PC-3 (cell line): ENCODE data around the gene PATL1. TPM values are rescaled to one million over a fixed set of nuclear protein-coding genes. Genes with fewer than 3 reads are reported as not detected.

Source experiments
- ATAC-seq: fragments of 200-7000 bp; cut with Tn5 transposase; 2 replicates; pipeline ENCODE4 v1.9.1; 2020; ENCODE audit warnings: mild to moderate bottlenecking, moderate library complexity
- BruUV-seq: library from RNA; stranded (reverse); fragments of 400-500 nt; replicated peaks from 2 replicates; lab custom pipeline; 2021; lab: Mats Ljungman, UMichigan
- CTCF ChIA-PET: fragments of 300-600 bp; sonication (Branson Sonifier 250); formaldehyde crosslinking; loops from one replicate; lab custom pipeline; 2022; ENCODE audit warnings: antibody characterized with exemption; lab: Charles Lee
- POLR2A ChIA-PET: fragments of 300-600 bp; sonication (Branson Sonifier 250); formaldehyde crosslinking; loops from one replicate; lab custom pipeline; 2022; ENCODE audit warnings: antibody characterized with exemption; ENCODE audit not compliant: unreplicated experiment; lab: Charles Lee
- DNase-seq: peaks from one replicate; pipeline ENCODE4 v3.0.0-alpha.2; 2015
- H2AFZ ChIP-seq: fragments of 300-600 bp; sonication (generic); 2 replicates; pipeline ENCODE4 v1.6.0; 2016; ENCODE audit warnings: antibody characterized with exemption, low read length
- H3F3A ChIP-seq: fragments of 300-600 bp; sonication (generic); one replicate; pipeline ENCODE4 v1.6.0; 2017; ENCODE audit warnings: antibody characterized with exemption, low read length, control low read depth, mild to moderate bottlenecking; ENCODE audit not compliant: unreplicated experiment
- H3K27ac ChIP-seq: fragments of 300-600 bp; sonication (generic); 2 replicates; pipeline ENCODE4 v1.5.1; 2016; ENCODE audit warnings: mild to moderate bottlenecking, low read length
- H3K27me3 ChIP-seq: fragments of 300-600 bp; sonication (generic); 2 replicates; pipeline ENCODE4 v1.6.1; 2016; ENCODE audit warnings: low read length, mixed read lengths
- H3K36me3 ChIP-seq: fragments of 300-600 bp; sonication (generic); 2 replicates; pipeline ENCODE4 v1.6.1; 2016; ENCODE audit warnings: low read depth, mixed run types, low read length, mixed read lengths
- H3K4me1 ChIP-seq: fragments of 300-600 bp; sonication (generic); 2 replicates; pipeline ENCODE4 v1.5.1; 2016; ENCODE audit warnings: low read length; ENCODE audit not compliant: insufficient read depth
- H3K4me2 ChIP-seq: fragments of 300-600 bp; sonication (generic); 2 replicates; pipeline ENCODE4 v1.6.0; 2016; ENCODE audit warnings: low read length
- H3K4me3 ChIP-seq: fragments of 300-600 bp; sonication (generic); 2 replicates; pipeline ENCODE4 v1.5.1; 2016; ENCODE audit warnings: mild to moderate bottlenecking, low read length, mixed read lengths
- H3K79me2 ChIP-seq: fragments of 300-600 bp; sonication (generic); 2 replicates; pipeline ENCODE4 v1.6.1; 2017; ENCODE audit warnings: low read length, mixed read lengths
- H3K9ac ChIP-seq: fragments of 300-600 bp; sonication (generic); 2 replicates; pipeline ENCODE4 v1.6.0; 2016; ENCODE audit warnings: mild to moderate bottlenecking, low read length
- H3K9me2 ChIP-seq: fragments of 300-600 bp; sonication (generic); replicated peaks from 2 replicates; pipeline ENCODE4 v1.6.1; 2016; ENCODE audit warnings: mixed run types, low read length, mixed read lengths
- H3K9me3 ChIP-seq: fragments of 300-600 bp; sonication (generic); 2 replicates; pipeline ENCODE4 v1.6.1; 2016; ENCODE audit warnings: low read length, mixed read lengths
- H4K20me1 ChIP-seq: fragments of 300-600 bp; sonication (generic); 2 replicates; pipeline ENCODE4 v1.6.1; 2016; ENCODE audit warnings: low read length, mixed read lengths
- EZH2 ChIP-seq: fragments of 300-600 bp; sonication (generic); IDR thresholded peaks from one replicate; pipeline ENCODE4 v1.6.1; 2017; ENCODE audit warnings: antibody characterized with exemption, mild to moderate bottlenecking, low read length; ENCODE audit not compliant: unreplicated experiment
- EZH2phosphoT487 ChIP-seq: fragments of 300-600 bp; sonication (generic); IDR thresholded peaks from 2 replicates; pipeline ENCODE4 v1.6.1; 2018; ENCODE audit warnings: mild to moderate bottlenecking, antibody characterized with exemption, low read length, borderline replicate concordance
- intact Hi-C: fragments of 100-400 bp; cut with micrococcal nuclease; formaldehyde crosslinking; loops from 2 replicates; pipeline ENCODE4 v1.9.0; 2023
- total RNA-seq: library from RNA; depleted of rRNA; stranded (reverse); fragments of >200 nt; gene quantifications from 2 replicates; pipeline ENCODE4 v1.2.3, GENCODE V29; 2014
- TF ChIP-seq, protein P1 (sequence below): fragments of 300-600 bp; sonication (generic); conservative IDR thresholded peaks from 2 replicates; pipeline ENCODE4 v1.5.1; 2017; ENCODE audit warnings: antibody characterized with exemption, low read depth, mild to moderate bottlenecking, low read length

PATL1 gene
- total RNA-seq, 1 experiment from 2014 or later, result 18.1 TPM

DNA sequence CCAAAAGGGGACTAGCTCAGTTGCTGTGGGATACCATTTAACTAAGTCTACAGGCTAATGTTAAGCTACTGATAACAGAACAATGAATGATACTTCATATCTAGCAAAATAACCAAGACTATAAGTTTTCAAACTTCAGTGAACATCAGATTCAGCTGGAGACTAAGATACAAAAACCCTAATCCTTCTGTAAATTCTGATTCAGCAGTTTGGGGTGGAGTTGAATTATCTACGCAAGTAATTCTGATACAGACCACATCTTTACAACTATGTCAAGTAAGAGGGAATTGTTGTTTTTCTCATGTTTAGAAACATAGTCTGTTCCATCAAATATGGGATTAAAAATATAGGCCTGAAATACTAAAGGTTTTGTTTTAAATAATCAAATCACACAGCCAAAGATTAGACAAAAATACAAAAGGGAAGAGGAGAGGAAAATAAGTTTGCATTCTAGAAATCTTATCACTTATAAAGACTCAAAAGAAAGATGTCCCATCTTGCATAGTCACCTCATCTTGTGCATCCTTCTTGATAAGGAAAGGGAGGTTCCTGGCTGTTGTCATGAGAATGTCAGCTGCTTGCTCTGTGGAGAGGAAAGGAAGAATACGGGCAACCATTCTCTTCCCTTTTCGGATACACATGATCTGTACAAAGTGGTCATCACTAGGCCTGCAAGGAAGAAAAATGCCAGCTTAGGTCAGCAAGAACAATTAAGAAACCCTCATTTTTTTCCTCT is 21.4 kb downstream of the PATL1 start:
- no peaks in the 10 kb centered on the region for H4K20me1 ChIP-seq
- DNase-seq (no peak), ATAC-seq (no peak)
- H3K27me3 ChIP-seq, result no peaks in the 10 kb centered on the region
- BruUV-seq, result no TSS peak
- no peak for TF ChIP-seq EZH2phosphoT487
- TF ChIP-seq, protein P1, sequence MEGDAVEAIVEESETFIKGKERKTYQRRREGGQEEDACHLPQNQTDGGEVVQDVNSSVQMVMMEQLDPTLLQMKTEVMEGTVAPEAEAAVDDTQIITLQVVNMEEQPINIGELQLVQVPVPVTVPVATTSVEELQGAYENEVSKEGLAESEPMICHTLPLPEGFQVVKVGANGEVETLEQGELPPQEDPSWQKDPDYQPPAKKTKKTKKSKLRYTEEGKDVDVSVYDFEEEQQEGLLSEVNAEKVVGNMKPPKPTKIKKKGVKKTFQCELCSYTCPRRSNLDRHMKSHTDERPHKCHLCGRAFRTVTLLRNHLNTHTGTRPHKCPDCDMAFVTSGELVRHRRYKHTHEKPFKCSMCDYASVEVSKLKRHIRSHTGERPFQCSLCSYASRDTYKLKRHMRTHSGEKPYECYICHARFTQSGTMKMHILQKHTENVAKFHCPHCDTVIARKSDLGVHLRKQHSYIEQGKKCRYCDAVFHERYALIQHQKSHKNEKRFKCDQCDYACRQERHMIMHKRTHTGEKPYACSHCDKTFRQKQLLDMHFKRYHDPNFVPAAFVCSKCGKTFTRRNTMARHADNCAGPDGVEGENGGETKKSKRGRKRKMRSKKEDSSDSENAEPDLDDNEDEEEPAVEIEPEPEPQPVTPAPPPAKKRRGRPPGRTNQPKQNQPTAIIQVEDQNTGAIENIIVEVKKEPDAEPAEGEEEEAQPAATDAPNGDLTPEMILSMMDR, result no peak
- TF ChIP-seq EZH2, result no peak
- H3K4me3 ChIP-seq, result no peak overlapping the region
- no peaks in the 10 kb centered on the region for H3K4me1 ChIP-seq
- H3K79me2 ChIP-seq, result no peaks in the 10 kb centered on the region
- no peak overlapping the region for H3K9ac ChIP-seq
- ChIA-PET POLR2A (no interaction called here), CTCF (no interaction called here)
- H3K4me2 ChIP-seq, result no peak overlapping the region
- no peak overlapping the region for H3K27ac ChIP-seq
- H3K9me3 ChIP-seq, result no peaks in the 10 kb centered on the region
- no peaks in the 10 kb centered on the region for H3K9me2 ChIP-seq
- H2AFZ ChIP-seq, result no peak overlapping the region
- intact Hi-C loops, result no loop called here
- no peaks in the 10 kb centered on the region for H3F3A ChIP-seq
- H3K36me3 ChIP-seq, result peaks cover 85% of the 10 kb centered on the region

DNA sequence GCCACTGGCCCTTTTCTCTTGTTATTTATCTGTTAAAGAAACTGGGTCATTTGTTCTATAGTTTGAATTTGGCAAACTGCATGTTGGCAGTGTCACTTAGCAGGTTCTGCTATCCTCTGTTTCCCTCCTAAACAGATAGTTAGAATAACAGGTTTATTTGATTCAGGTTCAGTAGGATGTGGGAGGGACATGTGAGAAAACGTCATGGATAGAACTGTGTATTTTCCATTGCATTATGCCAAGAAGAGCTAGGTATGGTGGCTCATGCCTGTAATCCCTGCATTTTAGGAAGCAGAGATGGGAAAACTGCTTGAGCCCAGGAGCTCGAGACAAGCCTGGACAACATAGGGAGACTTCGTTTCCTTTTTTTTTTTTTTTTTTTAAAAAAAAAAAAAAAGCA is 24.3 kb downstream of the PATL1 start:
- Histone ChIP-seq H3F3A (no peaks in the 10 kb centered on the region), H2AFZ (no peak overlapping the region), H3K9me2 (no peaks in the 10 kb centered on the region), H3K9me3 (no peaks in the 10 kb centered on the region), H3K27me3 (no peaks in the 10 kb centered on the region), H3K79me2 (no peaks in the 10 kb centered on the region), H3K27ac (no peak overlapping the region), H3K36me3 (peaks cover 79% of the 10 kb centered on the region), H3K4me1 (peaks cover 12% of the 10 kb centered on the region), H4K20me1 (no peaks in the 10 kb centered on the region), H3K4me3 (no peak overlapping the region), H3K9ac (no peak overlapping the region), H3K4me2 (no peak overlapping the region)
- no TSS peak for BruUV-seq
- CTCF ChIA-PET, result no interaction called here
- ATAC-seq, result no peak
- intact Hi-C loops, result no loop called here
- no peak for DNase-seq
- TF ChIP-seq EZH2phosphoT487, result no peak
- TF ChIP-seq EZH2, result no peak
- TF ChIP-seq, protein P1, result no peak
- POLR2A ChIA-PET, result interaction anchor here (0.6 kb wide), 1 partner anchor 40 kb away, joined by 3 read pairs; no protein-coding TSS in a partner anchor

DNA sequence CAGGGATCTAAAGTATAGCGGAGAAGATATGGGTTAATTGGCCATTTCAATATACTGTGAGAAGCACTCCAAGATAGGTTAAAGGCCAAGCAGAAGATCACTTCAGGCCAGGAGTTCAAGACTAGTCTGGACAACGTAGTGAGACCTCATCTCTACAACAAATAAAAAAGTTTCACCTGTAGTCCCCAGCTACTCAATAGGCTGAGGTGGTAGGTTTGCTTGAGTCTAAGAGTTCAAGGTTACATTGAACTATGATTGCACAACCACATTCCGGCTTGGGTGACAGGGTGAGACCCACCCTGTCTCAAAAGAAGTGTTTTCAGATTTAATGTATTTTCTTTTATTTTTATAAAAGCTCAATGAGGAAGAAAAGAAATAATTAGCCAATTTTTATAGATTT is 25.4 kb downstream of the PATL1 start:
- intact Hi-C loops, result loop anchor here (2.0 kb wide), 1 partner anchor 13 kb away; no protein-coding TSS in a partner anchor

More for the DNA sequence above, 25.4 kb downstream of the PATL1 start:
- no peaks in the 10 kb centered on the region for H4K20me1 ChIP-seq
- CTCF ChIA-PET, result no interaction called here
- no peak overlapping the region for H3K9ac ChIP-seq
- TF ChIP-seq EZH2 (no peak), EZH2phosphoT487 (no peak)
- TF ChIP-seq, protein P1, result no peak
- no peaks in the 10 kb centered on the region for H3K9me2 ChIP-seq
- no peaks in the 10 kb centered on the region for H3K9me3 ChIP-seq
- no peaks in the 10 kb centered on the region for H3K79me2 ChIP-seq
- no TSS peak for BruUV-seq
- no peak for ATAC-seq
- H3K27me3 ChIP-seq, result no peaks in the 10 kb centered on the region
- H3K4me3 ChIP-seq, result no peak overlapping the region
- H3K36me3 ChIP-seq, result peaks cover 79% of the 10 kb centered on the region
- no peak overlapping the region for H3K4me2 ChIP-seq
- DNase-seq, result no peak
- H3K27ac ChIP-seq, result no peak overlapping the region
- H2AFZ ChIP-seq, result no peak overlapping the region
- POLR2A ChIA-PET, result no interaction called here
- peaks cover 12% of the 10 kb centered on the region for H3K4me1 ChIP-seq
- H3F3A ChIP-seq, result no peaks in the 10 kb centered on the region
